ENCODE measurements around the gene YY1AP1.
"Not testable (repeated sequence)": the region's sequence is repeated elsewhere in the genome, so short reads cannot be mapped to it uniquely, and the experiment has no call there.

YY1AP1 gene

DNA sequence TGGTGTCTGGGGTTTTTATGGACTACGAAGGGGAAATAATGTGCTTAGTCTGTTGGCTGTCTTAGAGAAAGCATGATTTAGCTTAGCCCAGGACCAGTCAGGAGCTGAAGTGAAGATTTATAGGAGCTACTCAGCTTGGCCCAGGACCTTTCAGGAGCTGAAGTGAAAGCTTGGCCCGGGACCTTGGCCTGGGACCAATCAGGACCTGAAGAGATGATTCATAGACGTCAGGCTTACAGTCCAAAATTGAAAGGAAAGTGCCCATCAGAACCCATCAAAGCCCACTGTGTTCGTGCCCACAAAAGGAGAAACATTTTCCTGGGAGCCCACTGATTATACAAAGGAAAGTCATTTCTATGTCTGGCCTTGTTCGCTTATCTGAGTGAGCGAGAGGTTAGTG lies 42.9 kb downstream of the YY1AP1 start:
- DNase-seq: no peak

DNA sequence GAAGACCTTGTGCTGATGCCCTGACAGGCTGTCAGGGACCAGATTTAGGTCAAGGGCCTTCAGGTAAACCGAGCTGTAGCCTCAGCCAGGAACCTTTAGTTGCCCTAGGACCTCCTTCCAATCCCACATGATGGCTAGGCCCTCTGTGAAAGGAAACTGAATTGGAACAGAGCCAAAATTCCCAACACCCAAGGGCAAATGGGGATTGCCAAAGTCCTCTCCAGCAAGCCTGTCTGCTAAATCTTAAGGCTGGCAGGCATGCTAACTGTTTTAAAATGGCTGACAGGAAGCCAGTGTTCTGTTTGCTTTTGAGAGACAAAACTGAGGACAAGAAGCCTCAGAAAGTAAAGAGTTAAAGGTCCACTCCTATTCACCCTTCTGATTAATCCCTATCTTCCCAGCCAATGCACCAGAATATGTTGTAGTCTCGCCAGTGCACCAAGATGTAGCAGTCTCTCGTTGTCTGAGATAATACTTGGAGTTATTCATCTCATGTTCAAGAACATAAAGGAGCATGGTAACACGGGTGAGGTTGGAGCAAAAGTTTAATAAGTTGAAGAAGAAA lies 43.5 kb downstream of the YY1AP1 start:
- DNase-seq: no peak

DNA sequence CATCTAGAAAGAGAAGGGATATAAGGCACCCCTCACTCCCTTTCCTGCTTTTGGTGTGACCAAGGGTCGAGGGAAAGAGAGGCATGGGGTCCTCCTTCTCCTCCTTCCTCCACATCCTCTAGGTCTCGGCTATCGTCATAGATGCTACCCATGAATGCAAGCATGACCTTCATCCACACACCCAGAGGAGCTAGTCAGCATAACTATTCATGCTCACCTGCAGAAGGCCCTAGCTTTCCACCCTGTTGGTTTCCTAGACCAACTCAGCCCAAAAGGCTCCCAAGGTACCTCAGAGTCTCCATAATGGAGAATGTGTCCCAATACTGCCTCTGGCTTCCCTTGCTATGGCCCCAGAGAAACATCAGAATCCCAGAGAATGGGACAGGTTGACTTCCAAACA lies 45.3 kb downstream of the YY1AP1 start:
- DNase-seq: no peak

DNA sequence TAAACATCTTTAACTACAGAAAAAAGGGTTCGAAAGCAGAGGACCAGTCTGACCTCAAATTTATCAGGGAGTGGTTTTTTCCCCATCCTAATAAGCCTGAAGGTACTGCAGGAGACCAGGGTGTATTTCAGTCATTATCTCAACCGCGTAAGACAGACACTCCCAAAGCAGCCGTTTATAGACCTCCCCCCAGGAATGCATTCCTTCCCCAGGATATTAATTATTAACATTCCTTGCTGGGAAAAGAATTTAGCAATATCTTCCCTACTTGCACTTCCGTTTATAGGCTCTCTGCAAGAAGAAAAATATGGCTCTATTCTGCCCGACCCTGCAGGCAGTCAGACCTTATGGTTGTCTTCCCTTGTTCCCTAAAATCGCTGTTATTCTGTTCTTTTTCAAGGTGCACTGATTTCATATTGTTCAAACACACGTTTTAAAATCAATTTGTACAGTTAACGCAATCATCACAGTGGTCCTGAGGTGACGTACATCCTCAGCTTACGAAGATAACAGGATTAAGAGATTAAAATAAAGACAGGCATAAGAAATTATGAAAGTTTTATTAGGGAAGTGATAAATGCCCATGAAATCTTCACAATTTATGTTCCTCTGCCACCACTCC lies 45.9 kb downstream of the YY1AP1 start:
- DNase-seq: not testable (repeated sequence)

DNA sequence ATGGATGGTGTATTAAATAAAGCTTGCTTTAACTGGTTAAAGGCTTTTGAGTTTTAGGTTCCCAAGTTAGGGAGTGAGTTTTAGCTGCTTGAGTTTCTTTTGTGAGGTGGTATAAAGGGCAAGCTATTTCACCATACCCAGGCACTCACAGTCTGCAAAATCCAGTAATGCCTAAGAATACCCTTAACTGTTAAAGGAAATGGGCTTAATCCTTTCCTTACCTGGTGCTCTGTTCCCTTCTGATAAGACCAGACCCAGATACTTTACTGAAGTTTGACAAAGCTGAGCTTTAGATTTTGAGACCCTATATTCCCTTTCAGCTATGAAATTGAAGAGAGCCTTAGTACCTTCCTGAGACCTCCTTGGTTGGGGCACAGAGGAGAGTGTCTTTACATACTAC lies 48.2 kb downstream of the YY1AP1 start:
- no peak for DNase-seq

- no peak for DNase-seq
Measured at GRCh38 chr1:155636397-155637153, 52.0 kb downstream of the YY1AP1 start.

DNA sequence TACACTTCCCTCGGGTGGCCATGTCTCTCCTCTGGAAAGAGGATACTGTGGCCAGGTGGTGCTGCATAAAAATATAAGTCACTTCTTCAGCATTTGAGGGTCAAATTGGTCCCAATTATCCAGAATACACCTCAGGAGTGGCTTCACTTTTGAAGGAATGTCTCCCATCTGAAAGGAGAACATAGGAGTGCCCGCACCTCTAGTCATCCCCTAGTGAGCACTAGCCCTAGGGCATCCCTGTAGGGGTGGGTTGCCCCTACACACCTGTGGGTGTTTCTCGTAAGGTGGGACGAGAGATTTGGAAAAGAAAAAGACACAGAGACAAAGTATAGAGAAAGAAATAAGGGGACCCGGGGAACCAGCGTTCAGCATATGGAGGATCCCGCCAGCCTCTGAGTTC lies 62.1 kb downstream of the YY1AP1 start:
- not testable (repeated sequence) for DNase-seq

- DNase-seq: no peak
Measured at GRCh38 chr1:155623357-155623756, 65.2 kb downstream of the YY1AP1 start.

DNA sequence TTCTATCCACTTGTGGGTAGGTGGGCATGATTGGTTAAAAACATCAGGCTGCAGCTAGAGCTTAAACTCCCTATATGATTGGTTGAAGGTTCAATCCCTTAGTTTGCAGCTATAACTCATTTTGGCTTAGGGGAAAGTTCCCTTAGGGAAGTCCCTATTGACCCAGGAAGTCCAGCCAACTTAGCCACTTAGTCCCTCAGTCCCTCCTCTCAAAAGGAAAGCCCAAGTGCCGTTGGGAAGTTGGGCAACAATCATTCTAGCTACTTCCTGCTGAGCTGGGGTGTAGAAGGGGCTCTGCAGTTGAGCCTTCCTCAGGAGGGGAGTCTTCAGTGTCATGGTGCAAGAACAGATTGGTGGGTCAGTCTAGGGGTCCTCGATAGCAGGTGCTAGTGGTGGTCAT lies 66.4 kb downstream of the YY1AP1 start:
- DNase-seq: no peak

GRCh38 chr1:155613226-155613625 lies 75.3 kb downstream of the YY1AP1 start:
- DNase-seq: not testable (repeated sequence)

DNA sequence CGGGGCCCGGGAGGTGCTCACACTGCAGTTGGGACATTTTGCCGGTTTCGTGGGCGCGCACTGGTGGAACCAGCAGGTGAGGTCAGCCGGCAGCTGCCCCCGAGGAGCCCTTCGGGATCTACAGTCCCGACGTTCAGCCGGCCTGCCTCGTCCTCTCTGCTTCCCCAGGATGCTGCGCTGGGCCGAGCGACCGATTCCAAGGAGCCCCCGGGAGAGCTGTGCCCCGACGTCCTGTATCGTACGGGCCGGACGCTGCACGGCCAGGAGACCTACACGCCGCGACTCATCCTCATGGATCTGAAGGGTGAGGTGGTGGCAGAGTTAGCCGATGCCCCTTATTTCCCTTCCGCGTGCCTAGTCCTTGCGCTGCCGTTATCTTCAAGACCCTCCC lies 78.3 kb downstream of the YY1AP1 start:
- not testable (repeated sequence) for DNase-seq

DNA sequence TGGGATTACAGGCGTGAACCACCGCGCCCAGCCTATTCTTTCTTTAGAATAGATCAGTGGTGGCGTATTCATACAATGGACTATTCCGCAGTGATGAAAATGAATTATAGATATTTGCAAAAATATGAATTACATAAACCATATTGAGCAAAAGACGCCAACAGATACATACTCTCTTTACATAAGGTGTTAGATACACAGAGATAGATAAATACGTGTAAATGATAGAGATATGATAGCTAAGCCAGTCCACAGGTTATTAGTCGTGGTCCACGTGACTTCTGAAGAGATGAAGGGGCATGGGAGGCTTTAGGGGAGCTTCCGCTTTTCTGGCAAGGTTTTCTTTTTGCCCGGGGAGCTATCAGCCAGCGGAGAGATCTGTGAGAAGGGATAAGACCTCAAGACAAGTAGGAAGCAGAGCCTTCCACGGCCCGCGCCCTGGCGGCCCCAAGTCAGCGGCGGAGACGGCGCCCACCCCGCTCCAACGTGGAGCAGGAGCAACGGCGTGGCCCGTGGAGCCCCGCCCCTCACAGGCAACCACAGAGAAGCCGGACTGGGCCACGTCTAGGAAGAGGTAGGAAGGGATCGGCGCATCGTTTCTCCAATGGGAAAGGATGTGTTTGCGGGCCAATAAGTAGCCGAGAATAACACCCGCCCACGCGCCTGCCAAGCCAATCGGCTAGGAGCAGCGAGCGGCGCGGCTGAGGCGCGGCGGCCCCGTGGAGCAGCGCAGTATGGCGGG lies 78.9 kb downstream of the YY1AP1 start, which contains the start of gene MSTO1:
TSS of gene MSTO1 (plus strand) at position 704 of the 742 bp plus-strand sequence. CDS start at position 735, 31 bp downstream.
- DNase-seq: peak; percentile 88
